ENCODE measurements around the gene KCNMA1.
"Not testable (repeated sequence)": the region's sequence is repeated elsewhere in the genome, so short reads cannot be mapped to it uniquely, and the experiment has no call there.

KCNMA1 gene

GRCh38 chr10:77582710-77583115, 54.9 kb downstream of the KCNMA1 start:
- DNase-seq (ENCODE audit: low read depth), result no peak

DNA sequence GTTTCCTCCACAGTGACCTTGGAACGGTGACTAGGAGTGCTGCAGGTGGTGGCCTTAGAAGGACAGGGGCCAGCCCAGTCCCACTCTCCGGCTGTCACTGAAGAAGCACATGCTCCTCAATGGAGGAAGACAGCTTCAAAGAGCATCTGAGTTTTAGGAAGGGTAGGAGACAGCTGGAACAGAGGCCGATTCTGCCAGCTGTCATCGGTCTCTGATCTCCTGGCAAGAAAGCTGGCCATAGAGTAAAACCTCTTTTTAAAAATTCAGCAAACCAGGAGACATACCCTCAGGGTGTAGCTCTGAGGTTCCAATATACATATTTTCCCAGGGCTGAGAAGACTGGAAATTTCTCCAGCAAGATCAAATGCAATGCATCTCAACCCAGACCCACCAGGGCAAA, 55.9 kb downstream of the KCNMA1 start:
- DNase-seq (ENCODE audit: low read depth), result no peak

- DNase-seq (ENCODE audit: low read depth), result no peak
Measured at GRCh38 chr10:77580482-77580881, 57.1 kb downstream of the KCNMA1 start.

DNA sequence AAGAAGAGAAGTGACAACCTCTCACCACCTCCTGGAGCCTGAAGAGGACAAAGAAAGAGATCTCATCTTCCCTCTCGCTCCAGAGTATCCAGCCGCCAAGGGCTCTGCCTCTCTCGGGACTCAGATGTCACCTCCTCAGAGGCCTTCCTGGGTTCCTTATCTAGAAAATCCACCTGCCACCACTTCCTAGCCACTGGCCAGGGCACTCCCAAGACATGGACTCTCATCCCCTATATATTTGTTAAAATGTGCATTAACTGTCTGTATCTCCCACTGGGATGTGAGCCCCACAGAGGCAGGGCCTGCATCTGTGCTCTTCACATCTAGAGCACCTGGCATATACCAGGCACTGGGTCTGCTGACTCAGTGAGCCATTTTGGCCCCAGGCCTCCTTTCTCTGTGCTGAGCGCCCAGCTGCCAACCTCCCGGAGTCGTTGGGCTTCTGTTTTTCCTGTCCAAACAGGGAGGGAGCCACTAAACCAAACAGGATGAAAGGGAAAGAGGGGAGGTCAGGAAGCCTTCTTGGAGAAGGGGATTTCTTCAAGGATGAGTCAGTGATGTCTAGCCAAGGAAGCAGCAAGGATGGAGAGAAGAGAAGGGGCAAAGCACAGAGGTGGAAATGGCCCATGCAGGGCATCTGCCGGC, 58.9 kb downstream of the KCNMA1 start:
- DNase-seq (ENCODE audit: low read depth), result no peak

DNA sequence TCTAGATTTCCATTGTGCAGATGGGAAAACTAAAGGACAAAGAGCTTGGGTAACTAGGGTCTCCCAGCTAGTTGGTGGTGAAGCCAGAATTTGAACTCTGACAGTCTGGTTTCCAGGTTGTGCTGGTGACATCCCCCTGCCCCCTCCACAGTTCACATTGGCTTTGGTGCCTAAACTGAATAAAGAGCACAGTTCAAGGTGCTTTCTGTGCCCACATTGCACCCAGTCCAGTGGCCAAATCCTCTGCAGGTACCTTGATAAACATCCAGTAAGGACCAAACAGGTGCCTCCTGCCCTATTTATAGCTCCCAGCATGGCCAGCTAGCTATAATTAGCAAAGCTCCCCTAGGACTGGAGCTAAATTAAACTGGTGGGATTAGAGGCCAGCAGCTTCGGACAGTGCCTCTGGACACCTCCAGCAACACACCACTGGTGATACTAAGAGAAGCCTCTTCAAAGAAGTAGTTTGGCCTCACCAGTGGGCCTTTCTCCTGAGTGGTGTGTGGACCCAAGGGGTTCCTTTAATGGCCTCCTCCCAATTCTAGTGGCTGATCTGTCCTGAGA, 59.9 kb downstream of the KCNMA1 start:
- DNase-seq (ENCODE audit: low read depth), result no peak

DNA sequence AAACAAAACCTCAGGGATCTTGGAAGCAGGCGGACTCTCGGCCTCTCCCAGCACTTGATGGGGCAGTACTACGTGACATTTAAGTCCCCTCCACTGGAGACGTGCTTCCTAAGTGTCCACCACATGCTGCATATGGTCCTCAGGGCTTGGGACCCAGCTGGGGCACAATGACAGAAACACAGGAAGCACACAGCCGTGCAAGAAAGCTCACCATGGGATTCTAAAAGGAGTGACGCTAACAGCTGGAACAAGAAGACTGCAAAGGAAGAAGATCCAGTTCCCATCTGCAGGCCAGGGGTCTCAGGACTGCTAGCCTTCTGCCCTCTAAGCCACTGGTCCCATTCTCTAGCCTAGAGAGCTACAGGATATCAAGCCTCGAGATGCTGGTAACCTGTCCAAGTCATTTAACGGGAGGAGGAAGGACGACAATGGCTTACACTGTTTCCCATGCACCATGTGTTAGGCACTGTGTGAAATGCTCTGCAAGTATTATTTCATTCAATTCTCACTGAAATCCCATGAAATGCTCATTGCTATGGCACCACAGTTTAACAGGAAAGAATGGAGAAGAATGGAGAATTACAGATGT, 61.1 kb downstream of the KCNMA1 start:
- DNase-seq (ENCODE audit: low read depth), result no peak

GRCh38 chr10:77576007-77576367, 61.6 kb downstream of the KCNMA1 start:
- DNase-seq (ENCODE audit: low read depth), result no peak

- DNase-seq (ENCODE audit: low read depth), result no peak
Measured at GRCh38 chr10:77575271-77576006, 62.2 kb downstream of the KCNMA1 start.

GRCh38 chr10:77574438-77574837, 63.2 kb downstream of the KCNMA1 start:
- DNase-seq (ENCODE audit: low read depth), result no peak

DNA sequence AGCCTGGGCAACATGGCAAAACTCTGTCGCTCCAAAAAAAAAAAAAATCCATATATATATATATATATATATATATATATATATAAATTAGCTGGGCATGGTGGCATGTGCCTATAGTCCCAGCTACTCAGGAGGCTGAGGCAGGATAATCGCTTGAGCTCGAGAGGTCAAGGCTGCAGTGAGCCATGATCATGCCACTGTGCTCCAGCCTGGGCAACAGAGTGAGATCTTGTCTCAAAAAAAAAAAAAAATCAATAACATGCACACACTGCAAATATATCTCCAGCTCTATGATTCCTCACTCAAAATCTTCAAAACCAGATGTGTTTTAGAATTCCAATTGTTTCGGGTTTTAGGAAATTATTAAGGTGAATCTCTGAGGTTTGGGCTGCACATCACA, 65.1 kb downstream of the KCNMA1 start:
- not testable (repeated sequence) for DNase-seq (ENCODE audit: low read depth)

DNA sequence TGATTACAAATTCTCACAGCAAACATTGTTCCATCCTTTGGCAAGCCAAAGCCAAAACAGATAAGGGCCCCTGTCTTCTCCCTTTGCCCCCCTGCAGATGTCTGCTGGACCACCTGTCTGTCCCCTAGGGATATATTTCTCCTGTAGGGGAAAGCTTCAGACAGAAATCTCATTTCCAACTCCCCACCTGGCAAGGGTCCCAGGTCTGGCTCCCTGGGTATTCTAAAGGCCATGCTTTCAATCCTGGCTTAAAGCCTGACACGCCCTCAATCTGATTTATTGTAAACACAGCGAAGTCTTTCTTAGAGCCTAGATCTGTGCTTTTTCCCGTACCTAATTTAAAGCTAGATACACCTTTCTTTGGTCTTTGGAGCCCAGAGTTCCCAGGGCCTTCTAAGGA, 66.1 kb downstream of the KCNMA1 start:
- no peak for DNase-seq (ENCODE audit: low read depth)

- DNase-seq (ENCODE audit: low read depth), result no peak
Measured at GRCh38 chr10:77566914-77567566, 70.6 kb downstream of the KCNMA1 start.

DNA sequence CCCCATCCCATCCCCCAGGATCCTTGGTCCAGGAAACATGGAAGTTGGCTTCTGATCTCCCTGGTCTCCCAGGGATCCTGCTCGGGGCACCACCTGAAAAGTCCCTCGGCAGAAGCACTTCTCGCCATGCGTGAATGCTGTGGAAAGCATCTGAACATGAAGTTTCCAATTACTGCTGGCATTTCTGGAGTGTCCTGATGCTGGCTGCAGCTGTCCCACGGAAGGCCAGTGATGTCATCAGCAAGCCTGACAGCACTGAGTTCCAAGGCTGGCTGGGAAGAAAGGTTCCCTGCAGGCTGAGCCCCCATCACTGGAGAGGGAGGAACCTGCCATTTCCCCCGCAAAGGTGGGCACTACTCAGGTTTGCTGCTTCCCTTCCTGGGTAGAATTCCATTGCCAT, 71.4 kb downstream of the KCNMA1 start:
- no peak for DNase-seq (ENCODE audit: low read depth)

GRCh38 chr10:77565590-77566023, 72.0 kb downstream of the KCNMA1 start:
- DNase-seq (ENCODE audit: low read depth), result no peak

GRCh38 chr10:77564731-77565589, 72.6 kb downstream of the KCNMA1 start:
- no peak for DNase-seq (ENCODE audit: low read depth)

GRCh38 chr10:77563638-77564270, 73.9 kb downstream of the KCNMA1 start:
- no peak for DNase-seq (ENCODE audit: low read depth)

DNA sequence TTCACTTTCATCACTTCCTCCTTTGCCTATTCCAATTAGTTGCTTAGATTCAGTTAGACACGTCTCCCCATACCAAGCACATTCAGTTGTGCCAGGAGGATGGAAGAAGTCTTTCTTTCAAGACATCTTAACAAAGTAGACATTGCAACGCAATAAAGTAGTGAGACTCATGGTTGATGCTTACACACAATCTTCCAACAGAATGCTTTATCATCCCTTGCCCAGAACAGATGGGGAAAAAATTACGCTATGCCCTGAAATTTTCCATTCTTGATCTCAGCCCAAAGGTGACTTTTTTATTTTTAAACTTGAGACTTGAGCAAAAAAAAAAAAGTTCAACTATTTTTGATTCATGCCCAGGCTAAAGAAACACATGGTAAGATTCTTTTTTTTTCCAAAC, 74.9 kb downstream of the KCNMA1 start:
- no peak for DNase-seq (ENCODE audit: low read depth)

DNA sequence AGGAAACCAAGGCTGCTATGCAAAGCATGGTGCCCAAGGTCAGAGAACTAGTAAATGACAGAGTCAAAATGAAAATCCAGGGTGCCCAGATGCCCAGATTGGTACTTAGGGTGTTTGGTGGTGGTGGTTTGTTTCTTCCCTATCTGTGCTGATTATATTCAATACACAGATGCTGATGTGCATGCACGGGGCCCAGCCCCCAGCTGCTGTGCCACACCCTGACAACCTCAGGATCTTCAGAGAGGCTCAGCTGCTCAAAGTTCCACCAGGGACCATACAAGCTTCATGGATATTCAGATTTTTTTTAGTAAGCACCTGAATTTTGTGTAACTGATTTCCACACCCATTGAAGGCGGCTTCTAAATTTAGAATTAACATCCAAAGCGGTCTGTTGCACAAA, 75.6 kb downstream of the KCNMA1 start:
- DNase-seq (ENCODE audit: low read depth), result no peak

- no peak for DNase-seq (ENCODE audit: low read depth)
Measured at GRCh38 chr10:77560471-77560870, 77.1 kb downstream of the KCNMA1 start.

DNA sequence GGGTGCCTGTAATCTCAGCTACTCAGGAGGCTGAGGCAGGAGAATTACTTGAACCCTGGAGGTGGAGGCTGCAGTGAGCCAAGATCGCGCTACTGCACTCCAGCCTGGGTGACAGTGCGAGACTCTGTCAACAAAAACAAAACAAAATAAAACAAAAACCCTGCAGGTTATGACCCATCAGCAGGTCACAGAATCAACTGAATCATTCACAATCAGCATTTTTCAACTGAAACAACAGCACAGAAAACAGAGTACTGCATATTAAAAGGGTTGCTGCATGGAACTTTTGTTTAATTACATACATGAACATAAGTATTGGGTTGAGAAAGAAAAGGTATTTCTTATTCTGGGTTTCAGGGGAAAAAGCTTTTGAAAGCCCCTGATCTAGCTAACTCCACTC, 77.6 kb downstream of the KCNMA1 start:
- no peak for DNase-seq (ENCODE audit: low read depth)

- no peak for DNase-seq (ENCODE audit: low read depth)
Measured at GRCh38 chr10:77556990-77557601, 80.5 kb downstream of the KCNMA1 start.

Measured in CMK (cell line).